Dermis blood vessel endothelial cell (primary cell): Measurements from ENCODE around the gene CRACDL. TPM values are rescaled to one million over a fixed set of nuclear protein-coding genes. Genes with fewer than 3 reads are reported as not detected.
"Not testable (repeated sequence)": the region's sequence is repeated elsewhere in the genome, so short reads cannot be mapped to it uniquely, and the experiment has no call there.

Experiments used
- DNase-seq: peaks from one replicate; pipeline ENCODE4 v3.0.0; 2010
- total RNA-seq: library from RNA; depleted of rRNA; stranded (reverse); fragments of >200 nt; gene quantifications from 2 replicates; pipeline ENCODE4 v1.2.3, GENCODE V29; 2014

The CRACDL gene
- total RNA-seq, 1 donor from 2014 or later: 9.0 TPM

DNA sequence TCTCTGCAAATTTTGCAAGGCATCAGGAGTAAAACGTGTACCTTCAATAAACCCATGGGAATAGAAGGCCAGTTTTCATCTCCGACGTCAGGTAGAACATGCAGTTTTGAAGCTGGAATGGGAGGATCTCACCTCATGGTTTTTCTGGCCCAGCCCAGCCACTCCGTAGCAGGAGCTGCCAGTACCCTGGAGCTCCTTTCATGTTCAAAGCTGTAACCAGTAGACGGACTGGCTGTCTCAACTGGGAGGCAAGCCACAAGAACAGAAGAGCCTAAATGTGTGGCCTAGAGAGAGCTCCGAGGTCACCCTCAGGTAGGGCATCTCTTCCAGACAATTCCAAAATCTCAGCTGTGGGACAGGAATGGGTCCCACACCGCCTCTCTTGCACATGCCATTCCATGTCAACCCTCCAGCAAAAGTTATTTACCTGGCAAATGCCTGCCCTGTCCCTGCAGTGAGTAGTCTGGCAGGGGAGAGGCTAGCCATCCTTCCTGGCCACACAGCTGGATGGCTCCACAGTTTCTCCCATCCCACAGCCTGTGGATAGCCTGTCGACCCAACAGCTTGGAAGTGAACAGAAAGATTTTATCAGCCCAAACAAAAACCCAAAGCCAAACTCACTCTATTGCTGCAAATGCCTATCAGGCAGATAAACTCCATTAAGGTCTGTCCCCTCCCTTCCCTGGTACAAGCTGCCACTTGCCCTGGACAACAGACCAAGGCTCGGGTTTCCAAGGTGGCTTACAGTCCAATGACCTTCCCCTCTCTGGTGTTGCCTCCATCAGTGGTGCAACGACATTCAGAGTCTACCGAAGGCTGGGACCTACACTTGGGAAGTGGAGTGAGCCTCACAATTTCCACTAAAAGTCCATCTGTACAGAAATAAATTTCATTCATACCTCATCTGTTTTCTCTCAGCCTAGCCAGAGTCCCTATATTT, 27.8 kb downstream of the CRACDL start:
- DNase-seq: peak; percentile 35

DNA sequence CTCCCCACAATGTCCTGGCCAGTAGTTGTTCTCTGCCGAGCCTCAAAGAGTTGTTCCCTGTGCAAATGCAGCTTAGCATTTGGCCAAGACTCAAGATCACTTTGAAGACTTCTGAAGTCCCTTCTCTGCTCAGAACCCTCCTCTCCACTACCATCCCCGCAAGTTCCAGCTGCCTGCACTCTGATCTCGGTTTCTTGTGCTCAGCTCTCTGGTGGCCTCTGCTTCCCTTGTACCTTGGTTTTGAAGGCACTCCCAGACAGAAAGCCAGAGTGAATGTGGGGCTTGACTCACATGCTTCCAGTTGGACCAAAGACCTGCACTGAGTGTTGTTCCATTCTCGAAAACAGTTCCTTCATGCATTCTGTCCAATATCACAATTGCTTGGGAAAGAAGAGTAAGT, 28.6 kb downstream of the CRACDL start:
- no peak for DNase-seq

DNA sequence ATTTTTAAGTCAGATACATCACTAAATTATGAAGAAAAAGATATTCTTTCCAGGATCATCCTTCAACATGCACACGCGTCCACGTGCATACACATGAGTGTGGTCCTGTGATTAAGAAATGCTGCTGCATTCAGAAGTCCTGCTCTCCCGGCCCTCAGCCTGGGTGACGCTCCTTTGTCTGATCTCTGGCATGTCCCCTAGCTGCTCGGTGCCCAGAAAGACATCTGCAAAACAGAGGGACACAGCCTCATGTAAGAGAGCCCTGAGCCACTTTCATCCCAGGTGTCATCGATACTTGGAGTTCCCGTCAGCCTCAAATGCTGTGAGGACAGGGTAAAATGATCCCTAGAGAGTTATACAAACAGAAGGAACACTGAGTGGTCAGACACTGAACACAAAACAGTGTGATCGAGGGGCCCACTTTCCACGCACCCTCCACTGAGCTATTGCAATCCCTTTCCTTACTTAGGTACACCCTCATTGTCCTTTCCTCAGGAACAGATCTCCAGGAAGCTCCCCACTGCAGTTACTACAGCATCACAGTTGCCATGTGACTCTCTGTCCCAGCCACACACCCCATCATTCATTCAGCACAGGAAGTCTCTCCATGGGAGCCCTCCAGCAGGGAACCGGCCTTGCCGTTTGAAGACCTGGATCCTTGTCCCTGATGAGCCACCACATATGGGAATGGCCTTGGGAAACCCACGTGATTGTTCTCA, 32.1 kb downstream of the CRACDL start:
- DNase-seq: peak; percentile 37

DNA sequence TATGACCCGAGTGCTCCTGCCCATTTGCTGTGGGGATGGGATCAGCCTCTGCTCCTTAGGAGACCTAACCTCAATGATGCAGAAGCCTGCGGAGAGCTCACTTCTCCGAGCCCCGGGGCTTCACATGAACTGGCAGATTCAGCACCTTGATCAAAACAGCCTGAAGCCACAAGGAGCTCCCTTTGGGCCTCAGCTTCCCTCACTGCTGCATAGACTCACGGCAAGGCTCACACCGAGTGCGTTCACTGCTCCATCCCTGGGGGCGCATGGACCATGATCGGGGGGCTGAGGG, 33.0 kb downstream of the CRACDL start:
- DNase-seq: no peak

DNA sequence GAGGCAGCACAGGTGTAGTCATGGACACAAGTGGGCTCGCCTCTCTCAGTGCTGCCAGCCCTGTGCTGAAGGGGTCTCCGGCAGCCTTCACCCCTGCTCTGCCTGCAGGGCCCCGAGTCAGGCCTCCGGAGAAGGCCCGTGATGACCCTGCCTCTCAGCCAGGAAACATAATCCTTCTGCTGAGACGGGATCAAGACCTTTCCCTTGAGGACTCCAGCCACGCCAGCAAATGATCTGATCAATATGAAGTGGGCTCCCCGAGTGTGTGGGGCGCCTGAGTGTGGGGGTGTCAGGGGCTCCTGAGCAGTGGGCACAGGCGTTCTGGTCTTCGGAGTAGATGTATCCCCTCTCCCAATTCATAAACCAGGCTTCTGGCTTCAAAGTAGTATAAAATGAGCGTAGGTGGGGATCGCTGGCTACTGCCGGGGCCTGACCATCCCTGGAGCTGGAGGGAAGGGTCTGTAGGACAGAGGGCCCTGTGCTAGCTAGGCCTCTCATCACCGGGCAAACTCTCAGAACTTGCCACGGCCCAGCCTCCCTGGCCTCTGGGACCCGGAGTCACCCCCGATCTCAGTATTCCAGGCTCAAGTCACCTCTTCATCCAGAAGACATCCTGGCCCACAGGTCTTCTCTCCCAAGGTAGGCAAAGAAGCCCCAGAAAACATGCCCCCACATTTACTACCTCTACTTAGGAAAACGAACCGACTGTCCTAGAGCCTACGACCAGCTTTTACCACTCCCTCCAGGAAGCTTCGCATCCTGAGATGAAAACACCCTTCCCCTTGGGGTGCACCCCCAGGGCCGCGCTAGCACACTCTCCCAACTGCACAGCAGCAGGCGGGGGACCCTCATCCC, 33.6 kb downstream of the CRACDL start:
- no peak for DNase-seq

DNA sequence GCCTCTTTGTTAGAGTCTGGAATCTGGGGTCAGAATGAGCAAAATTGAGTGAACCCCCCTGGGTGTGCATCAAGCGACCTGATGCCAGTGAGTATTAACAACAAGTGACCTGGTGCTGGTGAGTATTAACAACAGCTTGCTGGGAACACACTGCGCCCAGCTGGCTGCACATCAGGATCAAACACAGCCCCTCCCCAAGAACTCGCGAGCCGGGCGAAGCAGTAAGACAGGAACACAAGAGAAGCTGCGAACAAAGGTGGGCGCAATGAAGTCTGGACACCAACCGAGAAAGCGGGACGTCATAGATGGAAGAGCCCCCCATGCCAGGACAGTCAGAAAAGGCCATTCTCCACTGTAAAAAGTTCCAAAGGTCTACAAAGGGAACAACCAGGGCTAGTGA, 34.3 kb downstream of the CRACDL start:
- DNase-seq: no peak

DNA sequence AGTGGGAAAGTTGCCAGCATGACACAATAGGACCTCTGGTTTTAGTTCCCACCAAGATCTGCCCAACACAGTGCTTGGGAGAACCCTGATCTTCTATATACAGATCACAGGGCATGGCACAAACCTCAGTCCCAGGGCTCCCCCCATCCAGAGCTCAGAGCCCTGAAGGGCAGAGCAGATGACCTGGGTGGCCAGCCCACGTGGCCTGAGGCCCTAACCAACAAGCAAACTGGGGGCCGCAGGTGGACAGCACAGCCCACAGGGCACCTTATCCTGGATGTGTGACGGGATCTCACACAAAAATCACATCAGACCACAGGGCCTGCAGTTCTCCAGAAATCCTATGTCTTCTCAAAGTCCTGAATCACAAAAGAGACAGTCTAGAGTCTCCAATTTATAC, 34.7 kb downstream of the CRACDL start:
- no peak for DNase-seq

DNA sequence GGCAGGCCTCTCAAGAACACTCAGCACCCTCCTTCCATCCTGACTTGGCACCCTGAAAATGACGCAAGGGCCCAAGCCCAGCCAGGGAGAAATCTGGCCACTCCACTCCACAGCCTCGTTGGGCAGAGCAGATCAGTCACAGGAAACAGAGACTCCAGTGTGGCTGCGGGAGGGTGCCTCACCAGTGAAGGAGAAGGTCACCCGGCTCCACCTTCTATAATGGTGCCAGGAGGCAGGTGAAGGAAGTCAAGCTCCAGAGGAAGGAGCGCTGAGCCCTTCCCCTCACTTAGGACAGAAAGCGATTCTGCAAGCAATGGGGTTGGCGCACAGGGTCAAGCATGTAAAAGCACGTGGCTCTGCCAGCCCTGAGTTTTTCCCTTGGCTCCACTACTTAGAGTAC, 35.3 kb downstream of the CRACDL start:
- no peak for DNase-seq

DNA sequence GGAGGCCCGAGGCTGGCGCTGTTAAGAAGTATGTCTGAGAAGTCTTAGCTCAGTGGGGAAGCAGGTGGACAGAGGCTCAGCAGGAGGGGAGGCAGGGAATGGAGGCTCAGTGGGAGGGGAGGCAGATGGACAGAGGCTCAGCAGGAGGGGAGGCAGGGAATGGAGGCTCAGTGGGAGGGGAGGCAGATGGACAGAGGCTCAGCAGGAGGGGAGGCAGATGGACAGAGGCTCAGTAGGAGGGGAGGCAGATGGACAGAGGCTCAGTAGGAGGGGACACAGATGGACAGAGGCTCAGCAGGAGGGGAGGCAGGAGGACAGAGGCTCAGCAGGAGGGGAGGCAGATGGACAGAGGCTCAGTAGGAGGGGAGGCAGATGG, 36.3 kb downstream of the CRACDL start:
- DNase-seq: not testable (repeated sequence)

DNA sequence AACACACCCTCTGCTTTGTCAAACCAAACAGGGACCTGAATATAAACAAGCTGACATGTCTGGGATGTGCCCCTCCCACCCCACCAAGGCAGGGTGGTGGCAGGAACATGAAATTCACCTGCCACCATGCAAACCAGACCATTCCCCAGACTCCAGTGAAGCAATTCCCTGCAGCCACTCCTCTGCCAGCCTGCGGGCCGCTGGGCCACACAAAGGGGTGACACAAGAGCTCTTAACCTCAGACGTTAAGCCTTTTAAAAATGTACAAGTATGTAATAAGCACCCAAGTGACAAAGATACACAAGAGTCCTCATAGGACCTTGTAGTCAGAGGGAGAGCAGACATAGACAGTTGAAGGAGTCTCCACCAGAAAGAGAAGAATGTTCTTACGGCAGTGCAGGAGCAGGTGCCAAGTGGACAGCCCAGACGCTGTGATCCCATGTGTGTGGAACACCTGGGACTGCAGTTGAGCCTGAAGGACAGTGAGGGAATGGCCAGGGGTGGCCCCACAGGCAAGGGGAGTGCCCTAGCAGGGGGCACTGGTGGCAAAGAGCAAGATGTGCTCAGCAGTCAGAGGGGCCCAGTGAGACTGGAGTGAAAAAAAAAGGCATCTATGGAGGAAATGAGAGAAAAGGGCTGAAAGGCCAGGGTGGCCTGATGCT, 36.9 kb downstream of the CRACDL start:
- DNase-seq: no peak

DNA sequence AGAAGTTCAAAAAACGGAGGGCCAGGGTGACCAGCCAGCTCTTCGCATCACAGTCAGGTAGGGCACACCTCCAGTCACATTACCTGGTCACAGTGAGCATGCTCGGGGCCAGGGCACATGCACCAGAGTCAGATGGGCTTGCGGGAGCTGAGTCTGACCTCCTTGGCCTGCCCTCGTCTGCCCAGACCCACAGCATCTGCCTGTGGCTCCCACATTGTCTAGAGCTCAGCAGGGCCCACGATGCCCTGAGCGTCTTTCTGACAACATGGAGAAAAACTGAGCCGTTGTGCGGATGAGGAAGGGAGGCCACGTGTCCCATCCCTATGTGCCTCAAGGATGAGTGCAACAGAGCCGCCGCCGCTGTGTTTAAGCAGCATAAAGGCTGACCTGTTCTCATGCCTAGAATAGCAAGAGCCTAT, 37.6 kb downstream of the CRACDL start:
- no peak for DNase-seq

DNA sequence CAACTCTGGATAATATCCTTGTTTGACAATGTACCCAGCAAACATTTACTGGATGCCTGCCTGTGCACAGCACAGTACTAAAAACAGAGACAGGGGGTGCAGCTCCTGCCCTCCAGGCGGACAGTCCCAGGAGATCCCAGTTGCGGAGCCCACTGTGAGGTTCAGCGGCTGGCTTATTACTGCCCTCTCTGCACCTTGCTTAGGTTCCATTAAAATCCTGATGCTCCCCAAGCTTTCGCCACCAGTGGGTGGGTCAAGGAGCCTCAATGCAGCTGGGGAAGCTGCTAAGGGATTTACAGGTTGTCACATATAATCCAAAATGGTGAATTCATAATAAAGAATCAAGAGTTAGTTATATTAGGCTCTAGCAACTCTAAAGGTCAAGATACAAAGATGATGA, 38.3 kb downstream of the CRACDL start:
- DNase-seq: no peak

DNA sequence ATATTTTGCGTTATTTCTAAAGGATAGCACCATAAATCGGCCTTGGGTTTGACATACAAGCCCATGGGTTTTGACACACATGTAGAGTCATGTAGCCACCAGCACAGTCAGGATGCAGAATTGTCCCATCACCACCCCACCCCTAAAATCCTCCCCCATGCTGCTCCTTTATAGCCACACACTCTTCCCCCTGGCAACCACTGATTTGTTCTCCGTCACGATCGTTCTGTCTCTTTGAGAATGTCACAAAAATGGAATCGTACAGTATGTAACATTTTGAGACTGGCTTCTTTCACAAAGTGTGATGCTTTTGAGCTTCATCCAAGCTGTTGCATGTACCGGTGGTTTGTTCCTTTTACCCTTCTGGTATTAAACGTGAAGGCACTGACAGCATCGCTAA, 39.1 kb downstream of the CRACDL start:
- no peak for DNase-seq

DNA sequence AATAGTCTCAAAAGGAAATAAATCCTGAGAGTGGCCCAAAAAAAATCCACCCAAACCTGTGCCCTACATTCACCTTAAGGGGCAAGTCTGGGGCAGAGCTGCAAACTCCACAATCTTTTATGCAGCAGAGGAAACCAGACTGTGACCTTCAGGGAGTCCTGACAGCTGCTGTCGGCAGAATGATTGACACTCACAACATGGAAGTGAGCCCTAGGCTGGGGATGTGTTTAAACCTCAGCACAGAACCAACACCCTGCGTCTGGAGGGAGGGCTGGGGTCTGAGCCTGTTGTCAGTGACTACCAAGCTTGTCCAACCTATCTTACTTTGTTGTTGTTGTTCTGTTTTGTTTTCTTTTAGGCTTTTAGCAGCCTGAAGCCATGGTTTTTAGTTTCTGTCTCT, 39.6 kb downstream of the CRACDL start:
- DNase-seq: no peak

DNA sequence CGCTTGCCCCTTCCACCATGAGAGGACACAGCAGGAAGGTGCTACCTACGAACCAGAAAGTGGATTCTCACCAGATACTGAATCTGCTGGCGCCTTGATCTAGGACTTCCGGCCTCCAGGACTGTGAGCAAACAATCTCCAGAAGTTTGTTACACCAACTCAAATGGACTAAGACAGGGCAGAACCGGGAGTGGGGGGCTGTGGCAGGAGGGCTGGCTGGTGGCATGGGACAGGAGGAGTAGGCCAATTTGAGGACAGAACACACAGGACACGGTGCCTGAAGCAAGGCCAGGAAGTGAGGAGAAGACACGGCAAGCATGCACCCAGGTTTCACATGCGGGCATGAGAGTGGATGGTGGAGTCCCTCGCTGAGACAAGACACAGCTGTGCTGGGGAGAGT, 40.1 kb downstream of the CRACDL start:
- DNase-seq: no peak

DNA sequence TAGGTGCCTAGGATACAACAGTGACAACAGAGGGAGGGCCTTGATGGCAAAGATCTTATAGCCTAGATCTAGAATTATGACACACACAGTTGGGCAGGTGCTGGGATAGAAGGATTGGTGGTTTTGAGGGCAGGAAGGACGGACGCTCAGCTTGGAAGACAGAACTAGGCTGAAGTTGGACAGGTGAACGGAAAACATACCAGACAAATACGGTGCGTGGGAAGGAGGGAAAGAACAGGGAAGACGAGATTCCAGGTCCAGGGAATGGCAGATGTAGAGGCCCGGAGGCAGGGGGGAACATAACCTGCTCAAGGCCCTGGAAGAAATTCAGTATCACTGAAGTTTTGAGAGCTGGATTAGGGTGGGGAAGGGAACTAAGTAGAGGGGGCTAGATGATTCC, 40.8 kb downstream of the CRACDL start:
- DNase-seq: no peak

DNA sequence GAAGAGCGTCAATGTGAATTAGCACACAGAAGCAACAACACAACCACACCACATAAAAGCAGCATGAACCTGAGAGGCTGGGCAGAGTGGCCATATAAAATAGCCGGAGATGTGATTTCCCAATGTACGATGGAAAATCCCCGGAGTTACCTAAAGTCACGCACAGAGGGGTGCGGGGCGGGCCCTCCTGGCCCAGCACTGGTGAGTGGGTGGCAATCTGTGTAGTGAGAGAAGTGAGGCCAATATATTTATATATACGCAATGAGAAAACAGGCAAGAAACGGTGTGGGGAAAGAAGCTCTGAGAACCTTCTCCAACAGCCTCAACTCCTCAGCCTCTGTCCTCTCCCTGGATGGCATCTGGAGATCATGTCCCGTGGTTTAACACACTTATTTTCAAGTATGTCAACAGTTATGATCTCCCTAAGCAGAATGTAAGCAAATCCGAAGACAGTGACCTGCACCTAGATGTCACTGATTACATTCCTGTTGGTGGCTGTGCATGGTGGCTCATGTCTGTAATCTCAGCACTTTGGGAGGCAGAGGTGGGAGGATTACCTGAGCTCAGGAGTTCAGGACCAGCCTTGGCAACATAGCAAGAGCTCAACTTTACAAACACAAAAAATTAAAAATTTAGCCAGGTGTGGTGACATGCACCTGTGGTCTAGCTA, 41.6 kb downstream of the CRACDL start:
- DNase-seq: no peak

DNA sequence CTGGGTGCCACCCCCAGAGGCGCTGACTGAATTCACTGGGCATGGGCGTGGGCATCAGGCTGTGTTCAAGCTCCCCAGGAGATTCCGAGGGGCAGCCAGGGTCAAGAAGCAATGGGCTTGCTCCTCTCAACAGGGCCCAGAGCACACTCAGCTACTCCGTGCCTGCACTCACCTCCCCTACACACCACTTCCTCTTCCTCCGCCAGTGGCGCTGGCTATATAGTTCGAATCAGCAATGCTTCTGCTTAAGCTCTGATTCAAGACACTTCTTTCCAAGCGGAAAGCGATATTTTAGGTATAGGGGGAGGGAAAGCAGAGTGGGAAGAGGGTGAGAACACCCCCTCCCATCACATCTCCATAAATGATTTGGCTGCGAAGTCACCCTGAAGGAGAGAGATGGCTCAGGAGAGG, 42.1 kb downstream of the CRACDL start:
- DNase-seq: no peak

DNA sequence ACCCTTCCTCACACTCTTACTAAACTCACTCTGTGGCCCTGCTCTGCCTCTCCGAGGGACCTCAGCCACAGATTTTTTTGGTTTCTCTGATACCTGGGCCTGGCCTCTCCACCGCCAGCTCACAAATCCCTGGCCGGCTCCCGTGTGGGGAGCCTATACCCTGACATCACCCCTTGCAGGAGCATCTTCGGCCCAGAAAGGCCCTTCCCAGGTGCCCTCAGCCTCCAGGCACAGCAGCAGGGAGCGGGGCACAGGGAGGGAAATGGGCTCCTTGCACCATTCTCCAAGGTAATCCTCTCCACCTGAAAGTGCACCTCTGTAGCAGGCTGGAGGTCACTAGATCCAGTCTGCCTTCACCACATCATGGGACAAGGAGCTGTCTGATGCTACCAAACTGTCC, 43.2 kb downstream of the CRACDL start:
- no peak for DNase-seq

DNA sequence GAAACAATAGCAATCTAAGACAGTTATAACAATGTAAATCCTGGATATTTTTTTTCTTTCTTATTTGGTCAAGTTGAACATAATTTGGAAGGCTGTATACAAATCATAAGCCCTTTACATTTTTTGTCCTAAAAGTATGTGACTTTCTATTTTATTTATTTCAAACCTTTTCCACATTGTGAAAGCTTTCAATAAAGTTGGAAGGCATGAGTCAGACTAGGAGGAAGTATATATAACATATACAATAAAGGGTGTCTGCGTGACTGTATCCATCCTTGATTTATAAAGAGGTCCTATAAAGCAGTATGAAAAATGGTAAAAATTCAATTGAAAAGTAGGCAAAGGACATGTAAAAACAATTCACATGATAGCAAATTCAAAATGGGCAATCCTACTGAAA, 44.4 kb downstream of the CRACDL start:
- peak; percentile 35 for DNase-seq

DNA sequence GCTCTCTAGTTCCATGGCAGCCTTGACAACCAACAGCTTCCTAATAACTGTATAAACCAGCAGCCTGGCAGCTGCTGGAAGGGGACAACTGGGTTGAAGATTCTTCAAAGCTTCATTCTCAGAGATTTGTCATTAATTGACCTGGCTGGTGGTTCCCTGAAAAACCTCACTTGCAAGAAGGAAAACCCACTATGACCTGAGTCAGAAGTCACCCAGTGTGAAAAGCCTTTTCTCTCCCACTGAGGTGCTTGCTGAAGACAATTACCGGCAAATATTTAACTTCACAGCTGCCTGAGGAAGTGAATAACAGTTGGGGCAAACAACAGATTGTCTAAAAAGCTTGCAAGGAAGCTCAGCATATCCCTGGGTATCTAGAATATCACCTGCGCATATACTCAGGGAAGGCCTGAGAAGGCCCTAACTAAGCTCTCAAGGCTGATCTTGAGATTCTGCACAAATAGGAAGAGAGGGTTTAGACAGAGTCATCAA, 49.9 kb downstream of the CRACDL start:
- DNase-seq: no peak

DNA sequence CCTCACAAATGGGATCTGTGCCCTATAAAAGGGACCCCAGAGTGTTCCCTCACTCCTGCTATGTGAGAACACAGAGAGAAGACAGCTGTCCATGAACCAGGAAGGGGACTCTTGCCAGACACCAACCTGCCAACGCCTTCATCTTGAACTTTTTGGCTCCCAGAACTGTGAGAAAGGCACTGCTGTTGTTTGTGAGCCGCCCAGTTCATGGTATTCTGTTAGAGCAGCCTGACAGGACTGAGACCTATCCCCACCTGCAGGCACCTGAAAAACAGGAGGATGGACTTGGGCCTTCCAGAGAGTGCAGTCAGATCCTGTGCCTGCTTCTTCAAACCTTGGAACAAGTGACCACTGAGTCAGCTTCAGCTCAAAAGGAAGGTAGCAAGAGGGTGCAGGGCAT, 51.4 kb downstream of the CRACDL start:
- DNase-seq: no peak
